Motor neuron (in vitro differentiated cells): Measurements from ENCODE around the gene TIGD4. TPM values are rescaled to one million over a fixed set of nuclear protein-coding genes. Genes with fewer than 3 reads are reported as not detected.

Source experiments
- ATAC-seq, 8 experiments: fragments of 200-7000 bp; cut with Tn5 transposase; replicated peaks in 6 of 8; 2 replicates each; pipeline ENCODE4 v1.8.0; 2021; ENCODE audit warnings: mild to moderate bottlenecking in 8 of 8, moderate library complexity in 8 of 8
- H3K27ac ChIP-seq, 2 donors: fragments of 250-450 bp; sonication (Bioruptor Pico); 2 replicates each; pipeline ENCODE4 v1.9.0; 2021; ENCODE audit warnings: antibody characterized with exemption in 2 of 2, mild to moderate bottlenecking in 2 of 2, moderate library complexity in 1 of 2
- H3K4me1 ChIP-seq, 2 donors: fragments of 250-450 bp; sonication (Bioruptor Pico); replicated peaks in 1 of 2; 2 replicates each; pipeline ENCODE4 v1.6.1; 2021; ENCODE audit warnings: antibody characterized with exemption in 2 of 2, mild to moderate bottlenecking in 2 of 2, moderate library complexity in 1 of 2
- H3K4me3 ChIP-seq, 5 donors: fragments of 250-450 bp; sonication (Bioruptor Pico); 2 replicates each; pipeline ENCODE4 v1.9.0; 2021; ENCODE audit warnings: antibody characterized with exemption in 5 of 5, mild to moderate bottlenecking in 5 of 5, moderate library complexity in 4 of 5
- WGBS, 10 experiments: fragments of 450-650 bp; shearing (Covaris generic); methylation state at CpG; one replicate each; pipeline ENCODE4 v1.0.0; 2022; 5-methylcytosine and 5-hydroxymethylcytosine counted together
- in situ Hi-C, 9 experiments: fragments of 400-800 bp; cut with MboI; loops; one replicate each; pipeline ENCODE4 v1.15.0; 2021; ENCODE audit warnings: low sequenced_read_pairs in 9 of 9, low pct_unique_long_range_greater_than_20kb in 2 of 9; ENCODE audit not compliant: unreplicated experiment in 9 of 9
- total RNA-seq, 8 experiments: library from RNA; unstranded; fragments of 300-600 nt; gene quantifications; 2 replicates each; pipeline versions ENCODE4 v1.2.3 to v1.2.4, GENCODE V29; 2022

Gene TIGD4
- 1 to 10 TPM in 6 of 8 experiments, under 1 TPM in 2; 0.56 to 5.4 (median 2.4) TPM for total RNA-seq

DNA sequence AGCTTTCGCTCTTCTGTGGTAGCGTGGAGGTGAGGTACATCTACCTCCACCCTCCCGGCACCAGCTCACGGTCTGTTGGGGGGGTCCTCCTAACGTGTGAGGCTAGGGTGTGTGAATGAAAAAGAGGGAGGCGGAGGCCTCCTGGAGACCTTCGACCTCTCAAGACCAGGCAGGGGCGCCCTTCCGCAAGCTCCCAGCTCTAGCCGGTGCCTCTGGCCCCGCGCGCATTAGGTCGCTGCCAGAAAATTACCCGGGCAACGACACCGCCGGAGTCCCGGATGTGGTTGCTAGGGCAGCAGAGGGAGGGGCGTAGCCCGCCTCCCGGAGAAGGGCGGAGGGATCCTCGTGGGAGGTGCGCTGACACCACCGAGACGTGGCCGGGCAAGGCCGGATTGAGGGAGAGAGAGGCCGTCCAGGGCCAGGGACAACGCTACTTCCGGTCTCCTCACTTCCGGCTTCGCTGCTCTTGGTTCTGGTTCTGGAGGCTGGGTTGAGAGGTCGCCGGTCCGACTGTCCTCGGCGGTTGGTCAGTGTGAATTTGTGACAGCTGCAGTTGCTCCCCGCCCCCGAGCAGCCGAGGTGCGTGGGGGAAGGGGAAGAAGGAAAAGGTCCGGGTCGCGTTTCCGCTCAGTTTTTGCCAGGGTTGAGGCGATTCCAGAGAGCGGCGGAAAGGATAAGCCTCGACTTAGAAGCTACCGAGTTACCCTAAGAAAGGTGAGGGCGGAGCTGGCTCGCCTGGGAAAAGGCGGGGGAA, at the start of gene TIGD4, which contains the start of gene ARFIP1:
TIGD4 (minus strand) TSS at position 218 of the 754 bp plus-strand sequence. CDS start 8,726 bp downstream, outside the sequence.
ARFIP1 (plus strand) TSS at position 442 of the 754 bp plus-strand sequence. CDS start 49,680 bp downstream, outside the sequence.
- Histone ChIP-seq H3K4me1 (peaks cover 19 to 37% of the 10 kb centered on the region in 2 donors), H3K4me3 (peak within 1 kb of the TSS; percentile 55 to 86 (median 74)), H3K27ac (peak within 1 kb of the TSS; percentile 88 to 90)
- 0 to 1% (median 0%) methylated on average over 3 to 25 of the region's 55 CpGs; no CpG with 5 or more reads in 4 of the 10 experiments for WGBS, 10 experiments
- ATAC-seq, result peak; percentile 91 to 95 (median 93)
- in situ Hi-C loops, result no loop called here

DNA sequence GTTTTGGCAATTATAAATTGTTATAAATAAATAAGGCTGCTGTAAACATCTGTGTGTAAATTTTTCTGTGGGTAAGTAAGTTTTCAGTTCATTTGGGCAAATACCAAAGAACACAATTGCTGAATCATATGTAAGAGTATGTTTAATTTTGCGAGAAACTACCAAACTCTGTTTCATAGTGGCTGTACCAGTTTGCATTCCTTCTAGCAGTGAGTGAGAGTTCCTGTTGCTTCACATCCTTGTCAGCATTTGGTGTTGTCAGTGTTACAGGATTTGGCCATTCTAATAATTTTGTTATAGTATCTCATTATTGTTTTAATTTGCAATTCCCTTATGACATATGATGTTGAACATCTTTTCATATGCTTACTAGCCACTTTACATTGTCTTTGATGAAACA, 48.6 kb upstream of the TIGD4 start:
- Histone ChIP-seq H3K4me3 (no peak overlapping the region), H3K4me1 (no peaks in the 10 kb centered on the region), H3K27ac (no peak overlapping the region)
- in situ Hi-C loops, result loop anchor here in 2 of 9 experiments (25.0 kb wide), 1 partner anchor 259 kb away; no protein-coding TSS in a partner anchor
- 62 to 100% (median 90%) methylated on average over 1 of the region's 1 CpG; no CpG with 5 or more reads in 2 of the 10 experiments for WGBS, 10 experiments
- no peak for ATAC-seq

DNA sequence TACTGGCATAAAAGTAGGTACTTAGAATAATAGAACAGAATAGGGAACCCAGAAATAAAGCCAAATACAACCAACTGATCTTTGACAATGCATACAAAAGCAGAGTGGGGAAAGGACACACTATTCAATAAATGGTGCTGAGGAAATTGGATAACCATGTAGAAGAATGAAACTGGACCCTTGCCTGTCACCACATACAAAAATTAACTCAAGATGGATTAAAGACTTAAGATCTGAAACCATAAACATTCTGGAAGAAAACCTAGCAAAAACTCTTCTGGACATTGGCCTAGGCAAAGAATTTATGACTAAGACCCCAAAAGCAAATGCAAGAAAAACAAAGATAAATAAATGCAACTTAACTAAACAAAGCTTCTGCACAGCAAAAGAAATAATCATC, 45.8 kb upstream of the TIGD4 start:
- Histone ChIP-seq H3K4me3 (no peak overlapping the region), H3K4me1 (no peaks in the 10 kb centered on the region), H3K27ac (no peak overlapping the region)
- ATAC-seq, result no peak
- in situ Hi-C loops, result loop anchor here in 2 of 9 experiments (25.0 kb wide), 1 partner anchor 262 kb away; no protein-coding TSS in a partner anchor

DNA sequence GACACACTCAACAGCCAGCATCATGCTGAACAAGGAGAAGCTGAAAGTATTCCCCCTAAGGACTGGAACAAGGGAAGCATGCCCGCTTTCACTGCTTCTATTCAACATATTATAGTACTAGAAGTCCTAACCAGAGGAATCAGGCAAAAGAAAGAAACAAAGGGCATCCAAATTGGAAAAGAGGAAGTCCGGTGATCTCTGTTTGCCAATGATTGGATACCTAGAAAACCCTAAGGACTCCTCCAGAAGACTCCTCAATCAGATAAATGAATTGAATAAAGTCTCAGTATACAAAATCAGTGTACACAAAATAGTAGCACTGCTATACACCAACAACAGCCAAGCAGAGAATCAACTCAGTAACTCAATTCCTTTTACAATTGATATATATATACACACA, 45.0 kb upstream of the TIGD4 start:
- in situ Hi-C loops, result no loop called here
- Histone ChIP-seq H3K4me3 (no peak overlapping the region), H3K4me1 (no peaks in the 10 kb centered on the region), H3K27ac (no peak overlapping the region)
- ATAC-seq, result no peak
- 80 to 100% (median 100%) methylated on average over 1 to 2 of the region's 2 CpGs; no CpG with 5 or more reads in 1 of the 10 experiments for WGBS, 10 experiments

DNA sequence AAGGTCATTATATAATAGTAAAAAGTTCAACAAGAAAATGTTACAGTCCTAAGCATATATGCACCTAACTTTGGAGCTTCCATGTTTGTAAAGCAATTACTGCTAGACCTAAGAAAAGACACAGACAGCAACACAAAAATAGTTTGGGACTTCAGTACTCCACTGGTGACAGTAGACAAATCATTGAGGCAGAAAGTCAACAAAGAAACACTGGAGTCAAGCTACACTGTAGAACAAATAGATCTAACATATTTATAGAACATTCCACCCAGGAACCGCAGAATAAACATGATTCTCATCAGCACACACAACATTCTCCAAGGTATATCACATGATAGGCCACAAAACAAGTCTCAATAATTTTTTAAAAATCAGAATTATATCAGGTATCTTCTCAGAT, 42.8 kb upstream of the TIGD4 start:
- WGBS, 10 experiments, result 75 to 100% (median 100%) methylated on average over 1 of the region's 1 CpG; no CpG with 5 or more reads in 2 of the 10 experiments
- ATAC-seq, result no peak
- in situ Hi-C loops, result no loop called here
- H3K4me1 ChIP-seq, result no peaks in the 10 kb centered on the region
- H3K4me3 ChIP-seq, result no peak overlapping the region
- H3K27ac ChIP-seq, result no peak overlapping the region

DNA sequence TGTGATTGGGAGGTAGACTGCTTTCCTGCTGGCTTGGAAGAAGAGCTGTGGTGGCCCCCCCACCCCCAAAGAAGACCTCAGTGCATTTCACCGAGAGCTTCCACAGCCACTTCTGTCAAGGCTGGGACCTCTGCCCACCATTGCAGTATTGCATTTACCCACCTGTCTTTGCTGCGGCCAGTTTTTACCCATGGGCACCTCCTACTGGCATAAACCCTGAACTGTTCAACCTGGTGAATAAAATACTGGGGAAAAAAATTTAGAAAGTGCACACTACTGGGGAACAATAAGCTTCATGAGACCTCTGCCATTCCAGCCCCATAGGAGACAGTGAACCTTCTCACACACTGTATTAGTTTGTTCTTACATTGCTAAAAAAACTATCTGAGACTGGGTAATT, 40.5 kb upstream of the TIGD4 start:
- no peak for ATAC-seq
- no peak overlapping the region for H3K4me3 ChIP-seq
- in situ Hi-C loops, result no loop called here
- 57 to 100% (median 100%) methylated on average over 1 to 2 of the region's 2 CpGs; no CpG with 5 or more reads in 2 of the 10 experiments for WGBS, 10 experiments
- no peak overlapping the region for H3K27ac ChIP-seq
- H3K4me1 ChIP-seq, result no peaks in the 10 kb centered on the region

DNA sequence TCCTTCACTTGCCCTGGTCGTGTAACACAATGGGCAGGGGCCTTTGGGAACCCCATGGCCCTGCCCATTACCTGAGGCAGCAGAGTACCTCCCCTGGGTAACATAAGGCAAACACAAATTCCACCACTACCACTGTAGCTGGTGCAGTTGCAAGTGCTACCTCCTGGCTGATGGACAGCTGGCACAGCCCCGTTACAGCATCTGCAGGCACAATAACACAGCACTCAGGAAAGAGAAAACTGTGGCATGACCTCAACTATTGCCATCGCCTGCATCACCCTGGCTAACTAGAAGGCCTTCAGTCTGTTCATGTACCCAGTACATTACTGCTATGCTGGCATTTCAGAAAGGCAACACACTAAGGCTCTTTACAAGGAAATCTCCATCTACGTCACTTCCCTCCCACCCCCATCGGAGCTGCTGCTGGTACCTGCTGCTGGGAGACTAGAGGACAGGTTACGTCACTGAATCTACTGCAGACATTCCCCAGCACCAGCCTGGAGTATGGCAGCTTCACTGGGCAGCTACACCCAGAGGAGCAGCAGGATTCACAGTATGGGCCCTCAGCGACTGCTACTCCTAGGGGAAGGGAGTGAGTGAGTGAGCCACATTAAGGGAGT, 39.6 kb upstream of the TIGD4 start:
- 71 to 100% (median 100%) methylated on average over 1 to 4 of the region's 7 CpGs; no CpG with 5 or more reads in 5 of the 10 experiments for WGBS, 10 experiments
- ATAC-seq, result no peak

DNA sequence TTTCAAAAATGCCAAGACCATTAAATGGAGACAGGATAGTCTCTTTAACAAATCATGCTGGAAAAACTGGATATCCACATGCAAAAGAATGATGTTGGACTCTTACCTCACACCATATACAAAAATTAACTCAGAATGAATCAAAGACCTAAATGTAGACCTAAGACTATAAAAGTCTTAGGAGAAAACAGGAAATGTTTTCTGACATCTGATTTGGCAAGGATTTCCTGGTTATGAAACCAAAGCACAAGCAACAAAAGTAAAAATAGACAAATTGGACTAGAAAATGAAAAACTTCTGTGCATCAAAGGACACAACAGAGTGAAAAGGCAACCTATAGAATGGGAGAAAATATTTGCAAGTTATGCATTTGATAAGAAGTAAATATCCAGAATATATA, 37.8 kb upstream of the TIGD4 start:
- in situ Hi-C loops, result no loop called here

More for the DNA sequence above, 39.6 kb upstream of the TIGD4 start:
- H3K4me1 ChIP-seq, result no peaks in the 10 kb centered on the region
- H3K4me3 ChIP-seq, result no peak overlapping the region
- in situ Hi-C loops, result no loop called here
- no peak overlapping the region for H3K27ac ChIP-seq

DNA sequence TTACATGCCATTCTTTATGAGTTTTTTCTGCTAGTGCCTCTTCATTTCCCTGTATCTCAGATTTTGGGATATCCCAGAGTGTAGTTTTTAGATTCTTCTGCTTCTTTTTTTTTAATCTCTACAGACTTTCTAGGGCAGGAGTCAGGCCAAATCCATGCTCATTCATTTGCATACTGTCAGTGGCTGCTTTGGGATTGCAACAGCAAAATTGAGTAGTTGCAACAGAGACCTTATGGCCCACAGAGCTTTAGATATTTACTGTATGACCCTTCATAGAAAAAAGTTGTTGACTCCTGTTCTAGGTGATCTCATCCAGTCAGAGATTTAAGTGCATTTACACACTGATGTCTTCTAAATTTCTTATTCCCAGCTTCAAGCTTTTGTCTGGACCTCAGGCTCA, 35.5 kb upstream of the TIGD4 start:
- peak in 2 of 8 experiments; percentile 75 to 81 for ATAC-seq
- Histone ChIP-seq H3K4me1 (no peaks in the 10 kb centered on the region), H3K4me3 (no peak overlapping the region), H3K27ac (no peak overlapping the region)
- in situ Hi-C loops, result no loop called here

More for the DNA sequence above, 37.8 kb upstream of the TIGD4 start:
- no peaks in the 10 kb centered on the region for H3K4me1 ChIP-seq
- ATAC-seq, result no peak
- no peak overlapping the region for H3K27ac ChIP-seq
- H3K4me3 ChIP-seq, result no peak overlapping the region

DNA sequence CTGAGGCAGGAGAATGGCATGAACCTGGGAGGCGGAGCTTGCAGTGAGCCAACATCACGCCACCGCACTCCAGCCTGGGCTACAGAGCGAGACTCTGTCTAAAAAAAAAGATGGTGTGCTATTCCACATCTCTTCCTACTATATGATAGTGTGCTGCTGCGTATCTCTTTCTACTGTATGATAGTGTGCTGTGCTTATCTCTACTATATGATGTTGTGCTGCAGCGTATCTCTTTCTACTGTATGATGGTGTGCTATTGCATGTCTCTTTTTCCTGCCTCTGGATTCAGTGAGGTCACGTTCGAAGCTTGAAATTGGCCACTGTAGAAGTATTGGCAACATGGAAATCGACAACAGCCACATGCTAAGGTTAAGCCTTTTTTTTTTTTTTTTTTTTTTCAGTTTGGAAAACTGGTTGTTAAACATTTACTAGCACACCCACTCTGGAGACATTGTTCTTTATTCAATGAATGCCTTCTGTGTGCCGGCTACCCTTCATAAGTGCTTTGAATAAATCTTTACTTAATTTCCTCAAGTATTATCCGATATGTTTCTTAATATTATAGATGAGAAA, 31.3 kb upstream of the TIGD4 start:
- Histone ChIP-seq H3K27ac (no peak overlapping the region), H3K4me3 (no peak overlapping the region), H3K4me1 (no peaks in the 10 kb centered on the region)
- in situ Hi-C loops, result no loop called here
- 58 to 100% (median 75%) methylated on average over 1 to 11 of the region's 11 CpGs for WGBS, 10 experiments
- no peak for ATAC-seq

DNA sequence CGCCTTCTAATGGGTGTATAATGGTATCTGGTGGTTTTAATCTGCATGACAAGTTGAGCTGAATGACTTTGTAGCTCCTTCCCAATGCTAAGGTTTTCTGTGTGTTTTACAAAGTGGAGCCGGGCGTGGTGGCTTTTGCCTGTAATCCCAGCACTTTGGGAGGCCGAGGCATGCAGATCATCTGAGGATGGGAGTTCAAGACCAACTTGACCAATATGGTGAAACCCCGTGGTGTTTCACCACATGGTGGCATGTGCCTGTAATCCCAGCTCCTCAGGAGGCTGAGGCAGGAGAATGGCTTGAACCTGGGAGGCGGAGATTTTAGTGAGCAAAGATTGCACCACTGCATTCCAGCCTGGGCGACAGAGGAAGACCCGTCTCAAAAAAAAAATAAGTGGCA, 29.1 kb upstream of the TIGD4 start:
- Histone ChIP-seq H3K4me3 (no peak overlapping the region), H3K4me1 (no peaks in the 10 kb centered on the region), H3K27ac (no peak overlapping the region)
- WGBS, 10 experiments, result 77 to 100% (median 96%) methylated on average over 1 to 7 of the region's 8 CpGs; no CpG with 5 or more reads in 3 of the 10 experiments
- in situ Hi-C loops, result no loop called here
- ATAC-seq, result no peak

DNA sequence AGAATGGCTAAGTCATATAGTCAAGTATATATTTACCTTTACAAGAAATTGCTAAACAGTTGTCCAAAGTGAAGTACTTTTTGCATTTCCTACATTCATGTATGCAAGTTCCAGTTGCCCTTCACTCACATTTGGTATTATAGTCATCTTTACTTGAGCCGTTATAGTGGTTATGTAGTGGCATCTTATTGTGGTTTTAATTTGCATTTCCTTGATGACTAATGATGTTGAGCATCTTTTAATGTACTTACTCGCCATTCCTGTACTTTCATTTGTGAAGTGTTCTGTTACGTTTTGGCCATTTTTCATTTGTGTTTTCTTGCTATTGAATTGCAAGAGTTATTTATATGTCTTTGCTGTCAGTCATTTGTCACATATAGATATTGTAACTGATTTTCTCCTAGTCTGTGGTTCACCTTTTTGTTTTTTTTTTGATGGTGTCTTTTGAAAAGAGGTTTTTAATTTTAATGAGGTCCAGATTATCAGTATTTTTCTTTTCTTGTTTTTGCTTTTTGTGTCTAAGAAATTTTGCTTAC, 27.8 kb upstream of the TIGD4 start:
- ATAC-seq, result peak in 2 of 8 experiments; percentile 75 to 84
- in situ Hi-C loops, result no loop called here
- 0 to 100% (median 89%) methylated on average over 1 to 3 of the region's 3 CpGs for WGBS, 10 experiments
- H3K27ac ChIP-seq, result no peak overlapping the region
- H3K4me3 ChIP-seq, result no peak overlapping the region
- no peaks in the 10 kb centered on the region for H3K4me1 ChIP-seq

DNA sequence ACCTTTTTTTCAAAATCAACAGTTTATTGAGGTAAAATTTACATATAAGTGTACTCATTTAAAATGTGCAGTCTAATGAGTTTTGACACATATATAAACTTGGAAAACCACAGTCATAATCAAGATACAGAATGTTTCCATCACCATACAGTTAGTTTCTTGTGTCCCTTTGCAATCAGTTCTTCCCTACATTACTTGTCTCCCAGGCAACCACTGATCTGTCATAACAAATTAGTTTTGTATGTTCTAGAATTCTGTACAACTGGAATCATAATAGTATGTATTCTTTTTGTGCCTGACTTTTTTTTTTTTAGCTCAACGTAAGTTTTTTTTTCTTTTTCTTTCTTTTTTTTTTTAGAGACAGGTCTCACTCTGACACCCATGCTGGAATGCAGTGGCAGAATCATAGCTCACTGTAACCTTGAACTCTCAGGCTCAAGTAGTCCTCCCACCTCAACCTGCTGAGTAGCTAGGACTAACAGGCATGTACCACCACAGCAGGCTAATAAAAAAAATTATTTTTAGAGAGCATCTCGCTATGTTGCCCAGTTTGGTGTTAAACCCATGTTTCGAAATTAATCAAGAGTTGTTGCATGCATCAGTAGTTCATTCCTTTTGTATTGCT, 27.1 kb upstream of the TIGD4 start:
- Histone ChIP-seq H3K27ac (no peak overlapping the region), H3K4me3 (no peak overlapping the region), H3K4me1 (no peaks in the 10 kb centered on the region)
- ATAC-seq, result no peak
- WGBS, 10 experiments, result 62 to 100% (median 94%) methylated on average over 1 to 3 of the region's 3 CpGs; no CpG with 5 or more reads in 1 of the 10 experiments
- in situ Hi-C loops, result no loop called here
